Immature natural killer cell (primary cell): Measurements from ENCODE around the gene CARTPT. TPM values are rescaled to one million over a fixed set of nuclear protein-coding genes. Genes with fewer than 3 reads are reported as not detected.

Experiments
- DNase-seq, 3 donors: peaks; one replicate each; pipeline ENCODE4 v3.0.0; 2022; ENCODE audit warnings: mixed read lengths in 1 of 3
- H3K27ac Mint-ChIP-seq, 6 donors: one replicate each; pipeline ENCODE4 v1.8.0; 2020; ENCODE audit warnings: mixed read lengths in 6 of 6, mild to moderate bottlenecking in 5 of 6, inconsistent platforms in 4 of 6, moderate library complexity in 3 of 6
- H3K27me3 Mint-ChIP-seq, 3 donors: one replicate each; pipeline ENCODE4 v1.8.0; 2020 to 2021; ENCODE audit warnings: low read depth in 3 of 3, mild to moderate bottlenecking in 3 of 3, mixed read lengths in 3 of 3, moderate library complexity in 3 of 3, inconsistent platforms in 1 of 3
- H3K36me3 Mint-ChIP-seq, 3 donors: one replicate each; pipeline ENCODE4 v1.8.0; 2020; ENCODE audit warnings: mixed read lengths in 3 of 3, inconsistent platforms in 2 of 3, mild to moderate bottlenecking in 2 of 3
- H3K4me1 Mint-ChIP-seq, 2 donors: one replicate each; pipeline ENCODE4 v1.8.0; 2020; ENCODE audit warnings: inconsistent platforms in 2 of 2, mild to moderate bottlenecking in 2 of 2, mixed read lengths in 2 of 2, moderate library complexity in 1 of 2
- H3K4me3 Mint-ChIP-seq, 5 donors: one replicate each; pipeline ENCODE4 v1.8.0; 2020; ENCODE audit warnings: mild to moderate bottlenecking in 5 of 5, mixed read lengths in 5 of 5, inconsistent platforms in 3 of 5, moderate library complexity in 3 of 5
- H3K9me3 Mint-ChIP-seq, 6 donors: one replicate each; pipeline ENCODE4 v1.8.0; 2020; ENCODE audit warnings: mild to moderate bottlenecking in 6 of 6, mixed read lengths in 6 of 6, inconsistent platforms in 4 of 6, moderate library complexity in 3 of 6
- polyA plus RNA-seq, 3 donors: library from polyadenylated mRNA; unstranded; fragments of 300-500 nt; fragmentation: Illumina TruSeq; gene quantifications; one replicate each; pipeline ENCODE4 v1.2.3, GENCODE V29; 2021

Gene CARTPT
- polyA plus RNA-seq, 3 donors from 2014 or later = not detected

DNA sequence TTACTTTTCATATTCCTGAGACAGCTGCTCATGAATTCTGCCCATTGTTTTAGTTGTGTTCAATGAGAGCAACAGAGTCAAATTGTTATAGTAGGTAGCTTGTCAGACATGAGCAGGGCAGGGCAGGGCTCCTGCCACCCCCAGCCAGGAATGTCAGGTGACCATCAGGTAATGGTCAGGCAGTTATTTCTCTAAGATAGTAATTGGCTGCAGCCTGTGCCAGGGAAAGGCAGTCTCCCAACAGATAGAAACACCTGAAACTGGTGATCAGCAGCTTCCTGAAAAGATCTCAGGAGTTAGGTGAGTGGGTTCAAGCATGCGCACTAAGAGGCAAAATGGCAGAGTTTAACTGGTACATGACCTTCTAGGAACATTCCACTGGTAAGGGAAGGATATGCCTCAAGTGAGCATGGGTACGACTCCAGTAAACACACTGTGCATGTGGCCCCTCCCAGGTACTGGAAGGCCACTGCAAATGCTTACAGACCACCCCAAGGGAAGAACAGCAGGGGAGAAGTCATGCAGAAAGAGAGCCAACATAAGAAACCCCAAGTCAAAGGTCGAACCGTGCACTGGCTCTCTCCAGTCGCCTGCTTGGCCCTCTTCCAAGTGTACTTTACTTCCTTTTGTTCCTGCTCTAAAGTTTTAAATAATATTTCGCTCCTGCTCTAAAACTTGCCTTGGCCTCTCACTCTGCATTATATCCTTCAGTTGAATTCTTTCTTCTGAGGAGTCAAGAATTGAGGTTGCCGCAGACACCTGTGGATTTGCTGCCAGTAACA lies 25.1 kb downstream of the CARTPT start:
- no peak overlapping the region for H3K4me3 Mint-ChIP-seq
- no peaks in the 10 kb centered on the region for H3K4me1 Mint-ChIP-seq
- no peaks in the 10 kb centered on the region for H3K36me3 Mint-ChIP-seq
- H3K9me3 Mint-ChIP-seq = no peaks in the 10 kb centered on the region
- no peak overlapping the region for H3K27ac Mint-ChIP-seq
- peaks cover 2 to 5% (median 4%) of the 10 kb centered on the region in 3 donors for H3K27me3 Mint-ChIP-seq
- no peak for DNase-seq

DNA sequence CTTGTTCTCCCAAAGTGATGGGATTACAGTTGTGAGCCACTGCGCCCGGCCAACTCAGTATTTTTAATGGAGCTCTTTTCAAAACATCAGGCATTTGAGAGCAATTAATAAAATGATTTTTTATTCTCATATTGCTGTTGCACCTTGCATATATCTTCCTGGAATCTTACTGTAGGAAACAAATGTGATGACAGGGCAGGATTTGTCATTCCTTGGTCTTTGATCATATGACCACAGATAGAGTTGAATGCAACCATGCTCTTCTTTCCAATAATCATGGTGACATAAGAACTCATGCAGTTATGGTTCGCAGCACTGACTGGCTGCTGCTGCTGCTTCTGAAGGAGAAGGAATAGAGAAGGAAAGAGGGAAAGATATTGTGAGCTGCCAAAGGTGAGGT lies 28.1 kb downstream of the CARTPT start:
- Mint-ChIP-seq H3K4me1 (no peaks in the 10 kb centered on the region), H3K9me3 (no peaks in the 10 kb centered on the region), H3K4me3 (no peak overlapping the region), H3K36me3 (no peaks in the 10 kb centered on the region), H3K27me3 (peaks cover 0 to 9% (median 2%) of the 10 kb centered on the region in 3 donors), H3K27ac (no peak overlapping the region)
- DNase-seq = no peak

DNA sequence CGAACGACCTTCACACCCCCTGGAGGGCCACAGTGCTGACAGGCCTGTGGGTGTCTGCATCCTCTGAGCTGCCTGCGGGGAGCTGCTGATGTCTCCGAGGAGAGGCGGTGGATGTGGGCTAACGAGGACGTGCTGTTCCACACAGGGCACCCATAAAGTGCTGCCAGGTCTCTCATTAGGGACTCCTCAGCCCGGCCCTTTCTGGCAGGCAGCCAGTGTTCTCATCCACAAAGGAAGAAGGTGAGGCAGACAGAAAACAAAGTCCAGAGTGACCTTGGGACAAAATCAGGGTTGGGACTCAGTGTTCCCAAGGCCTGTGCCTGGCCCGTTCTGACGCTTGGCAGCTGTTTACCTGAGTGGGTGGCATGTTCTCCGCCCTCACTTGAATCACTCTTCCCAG lies 29.3 kb downstream of the CARTPT start:
- H3K4me3 Mint-ChIP-seq = no peak overlapping the region
- no peak for DNase-seq
- no peaks in the 10 kb centered on the region for H3K9me3 Mint-ChIP-seq
- no peaks in the 10 kb centered on the region for H3K4me1 Mint-ChIP-seq
- H3K27ac Mint-ChIP-seq = no peak overlapping the region
- H3K27me3 Mint-ChIP-seq = peaks cover 0 to 9% (median 2%) of the 10 kb centered on the region in 3 donors
- no peaks in the 10 kb centered on the region for H3K36me3 Mint-ChIP-seq

DNA sequence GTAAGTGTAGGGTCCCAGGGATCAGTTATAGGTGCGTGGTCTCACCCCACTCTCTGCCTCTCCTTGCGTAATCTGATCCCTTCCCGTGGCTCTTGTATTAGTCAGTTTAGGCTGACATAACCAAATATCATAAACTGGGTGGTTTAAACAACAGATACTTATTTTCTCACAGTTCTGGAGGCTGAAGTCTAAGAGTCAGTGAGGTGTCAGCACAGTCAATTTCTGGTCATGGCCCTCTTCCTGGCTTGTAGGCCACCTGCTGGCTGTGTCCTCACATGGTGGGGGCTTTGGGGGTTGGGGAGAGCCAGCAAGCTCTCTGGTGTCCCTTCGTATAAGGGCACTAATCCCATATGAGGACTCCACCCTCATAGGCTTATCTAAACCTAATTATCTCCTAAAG lies 32.3 kb downstream of the CARTPT start:
- H3K9me3 Mint-ChIP-seq = no peaks in the 10 kb centered on the region
- peaks cover 0 to 6% (median 2%) of the 10 kb centered on the region in 3 donors for H3K27me3 Mint-ChIP-seq
- H3K27ac Mint-ChIP-seq = no peak overlapping the region
- H3K36me3 Mint-ChIP-seq = no peaks in the 10 kb centered on the region
- H3K4me3 Mint-ChIP-seq = no peak overlapping the region
- H3K4me1 Mint-ChIP-seq = no peaks in the 10 kb centered on the region
- DNase-seq = no peak

DNA sequence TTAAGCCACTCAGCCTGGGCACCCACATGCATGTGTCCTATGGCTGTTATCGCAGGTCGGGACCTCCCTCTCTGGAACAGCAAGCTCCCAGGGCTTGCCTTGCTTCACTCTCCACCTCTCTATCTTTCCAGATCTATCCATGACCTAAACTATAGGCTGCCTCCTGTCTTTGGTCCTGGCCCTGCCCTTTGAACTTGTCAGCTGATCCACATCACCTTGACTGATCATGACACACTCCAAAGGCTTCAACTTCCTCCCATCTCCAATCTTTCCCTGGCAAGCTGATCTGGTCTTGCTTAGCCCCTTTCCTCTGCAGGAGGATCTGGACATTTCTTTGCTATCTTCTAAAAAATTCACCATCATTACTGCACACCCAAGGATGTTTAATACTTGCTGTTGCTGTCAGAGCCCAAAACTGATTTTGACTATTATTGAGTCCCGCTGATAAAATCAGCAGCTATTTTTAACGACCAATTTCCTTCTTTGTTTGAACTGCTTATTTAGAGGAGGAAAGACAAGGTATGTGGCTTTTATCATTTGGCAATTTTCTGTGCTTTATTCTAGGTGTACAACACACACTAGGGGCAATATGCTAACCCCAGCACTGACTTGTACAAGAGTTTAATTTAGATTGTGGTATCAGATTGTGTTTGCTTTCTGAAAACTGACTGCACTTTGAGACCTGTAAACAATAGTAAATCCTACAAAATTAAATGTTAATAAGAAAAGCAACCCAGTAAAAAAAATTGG lies 33.5 kb downstream of the CARTPT start:
- no peaks in the 10 kb centered on the region for H3K9me3 Mint-ChIP-seq

DNA sequence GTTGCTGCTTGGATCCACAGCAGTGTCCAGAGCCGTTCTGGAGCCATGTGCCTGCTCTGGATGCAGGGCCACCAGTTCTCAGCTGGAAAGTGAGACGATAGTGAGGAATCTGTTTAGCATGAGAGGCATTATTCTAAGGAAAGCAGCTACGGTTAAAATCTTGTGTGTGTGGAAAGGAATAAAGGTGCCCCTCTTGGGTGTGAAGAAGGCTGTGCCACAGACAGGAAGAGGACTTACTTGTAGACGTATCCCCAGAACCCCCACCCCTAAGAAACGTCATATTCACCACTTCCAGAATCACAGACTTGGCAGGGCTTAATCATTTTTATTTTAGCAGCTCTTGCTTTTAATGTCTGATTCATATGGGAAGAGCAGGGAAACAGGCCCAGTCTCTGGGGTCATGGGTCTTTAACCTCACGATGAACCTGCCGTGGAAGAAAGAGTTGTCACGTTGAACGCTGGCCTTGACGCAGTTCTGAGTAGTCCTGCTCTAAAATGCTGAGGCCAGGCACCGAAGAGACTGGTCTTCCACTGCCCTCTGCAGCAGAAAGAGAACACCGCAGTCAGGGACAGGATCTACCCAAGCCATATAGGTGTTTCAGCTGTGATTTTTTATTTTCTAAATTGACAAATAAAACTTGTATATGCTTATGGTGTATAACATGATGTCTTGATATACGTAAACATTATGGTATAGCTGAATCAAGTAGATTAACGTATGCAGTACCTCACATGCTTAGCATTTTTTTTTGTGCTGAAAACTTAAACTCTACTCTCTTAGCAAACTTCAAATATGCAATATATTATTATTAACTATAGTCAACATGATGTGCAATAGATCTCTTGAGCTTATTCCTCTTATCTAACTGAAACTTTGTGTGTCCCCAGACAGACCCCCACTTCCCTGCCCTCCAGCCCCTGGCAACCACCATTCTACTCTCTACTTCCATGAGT lies 38.8 kb downstream of the CARTPT start:
- H3K27ac Mint-ChIP-seq = peak overlapping the region in 1 of 6 donors; percentile 15
- H3K9me3 Mint-ChIP-seq = no peaks in the 10 kb centered on the region
- no peaks in the 10 kb centered on the region for H3K36me3 Mint-ChIP-seq
- peaks cover 2 to 19% of the 10 kb centered on the region in 2 donors for H3K4me1 Mint-ChIP-seq
- H3K4me3 Mint-ChIP-seq = peak overlapping the region; percentile 13 to 60 (median 44)
- peak; percentile 6 to 37 (median 25) for DNase-seq
- peaks cover 0 to 2% (median 0%) of the 10 kb centered on the region in 3 donors for H3K27me3 Mint-ChIP-seq

More for the DNA sequence above, 33.5 kb downstream of the CARTPT start:
- H3K4me3 Mint-ChIP-seq = no peak overlapping the region
- H3K36me3 Mint-ChIP-seq = no peaks in the 10 kb centered on the region
- DNase-seq = no peak
- H3K4me1 Mint-ChIP-seq = peaks cover 2 to 8% of the 10 kb centered on the region in 2 donors
- H3K27ac Mint-ChIP-seq = no peak overlapping the region
- peaks cover 0 to 6% (median 2%) of the 10 kb centered on the region in 3 donors for H3K27me3 Mint-ChIP-seq

DNA sequence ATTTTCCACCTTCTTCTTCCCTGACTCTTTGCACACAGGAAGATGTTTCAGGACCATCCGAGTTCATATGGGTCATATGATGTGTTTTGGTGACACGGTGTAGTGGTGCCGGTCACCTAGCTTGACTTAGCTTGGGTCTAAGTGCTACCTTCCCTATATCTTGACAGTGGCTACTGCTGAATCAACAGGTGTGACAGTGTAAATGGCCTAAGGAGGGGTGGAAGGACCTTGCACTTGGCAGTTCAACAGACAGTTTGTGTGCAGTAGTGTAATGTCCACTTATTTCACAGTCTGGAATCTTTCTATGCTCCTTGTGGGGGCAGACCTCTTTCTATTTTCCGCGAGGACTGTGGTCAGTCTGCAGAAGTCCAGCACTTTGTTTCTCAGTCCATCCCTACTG lies 43.8 kb downstream of the CARTPT start:
- peaks cover 0 to 8% of the 10 kb centered on the region in 2 donors for H3K4me1 Mint-ChIP-seq
- peaks cover 0 to 4% (median 2%) of the 10 kb centered on the region in 3 donors for H3K27me3 Mint-ChIP-seq
- no peak for DNase-seq
- no peaks in the 10 kb centered on the region for H3K9me3 Mint-ChIP-seq
- no peak overlapping the region for H3K4me3 Mint-ChIP-seq
- H3K27ac Mint-ChIP-seq = no peak overlapping the region
- no peaks in the 10 kb centered on the region for H3K36me3 Mint-ChIP-seq

DNA sequence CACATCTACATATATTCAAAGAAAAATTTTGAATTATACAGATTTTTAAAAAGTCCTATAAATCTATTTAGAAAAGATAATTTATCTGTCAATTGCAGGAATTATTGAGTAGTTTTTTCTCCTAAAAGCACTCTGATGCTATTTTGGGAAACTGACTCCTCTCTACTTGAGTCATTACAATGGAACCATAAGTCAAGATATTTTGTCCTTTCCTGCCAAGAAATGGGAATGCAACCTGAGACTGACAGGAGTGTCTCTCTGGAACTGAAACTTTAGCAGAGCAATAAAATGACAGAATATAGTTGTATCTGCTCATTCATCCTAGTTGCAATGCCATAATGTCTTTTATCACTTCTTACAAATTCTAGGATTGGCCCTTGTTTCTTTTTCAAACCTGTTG lies 48.6 kb downstream of the CARTPT start:
- Mint-ChIP-seq H3K9me3 (no peaks in the 10 kb centered on the region), H3K4me1 (no peaks in the 10 kb centered on the region), H3K27me3 (peaks cover 2 to 7% (median 3%) of the 10 kb centered on the region in 3 donors), H3K27ac (no peak overlapping the region), H3K4me3 (no peak overlapping the region), H3K36me3 (no peaks in the 10 kb centered on the region)
- DNase-seq = no peak

DNA sequence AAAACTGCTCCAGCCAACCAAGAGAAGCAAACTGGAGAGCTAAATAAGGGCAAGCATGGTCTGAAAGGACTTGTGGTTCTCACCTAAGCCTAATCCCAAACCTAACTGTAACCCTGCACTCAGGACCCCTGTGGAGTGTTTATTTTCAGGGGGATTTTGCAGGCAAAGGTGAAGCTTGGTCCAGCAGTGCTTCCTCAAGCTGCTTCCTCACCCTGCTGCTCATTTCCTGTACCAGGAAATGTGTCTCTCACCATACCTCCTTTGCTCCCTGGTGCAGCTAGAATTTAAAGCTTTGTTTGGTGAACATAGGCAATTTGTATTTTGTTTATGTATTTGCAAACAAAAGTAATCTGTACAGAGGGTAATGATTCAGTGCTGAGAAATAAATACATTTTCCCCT lies 50.2 kb downstream of the CARTPT start:
- no peak for DNase-seq
- peaks cover 0 to 2% (median 0%) of the 10 kb centered on the region in 6 donors for H3K9me3 Mint-ChIP-seq
- H3K4me3 Mint-ChIP-seq = no peak overlapping the region

DNA sequence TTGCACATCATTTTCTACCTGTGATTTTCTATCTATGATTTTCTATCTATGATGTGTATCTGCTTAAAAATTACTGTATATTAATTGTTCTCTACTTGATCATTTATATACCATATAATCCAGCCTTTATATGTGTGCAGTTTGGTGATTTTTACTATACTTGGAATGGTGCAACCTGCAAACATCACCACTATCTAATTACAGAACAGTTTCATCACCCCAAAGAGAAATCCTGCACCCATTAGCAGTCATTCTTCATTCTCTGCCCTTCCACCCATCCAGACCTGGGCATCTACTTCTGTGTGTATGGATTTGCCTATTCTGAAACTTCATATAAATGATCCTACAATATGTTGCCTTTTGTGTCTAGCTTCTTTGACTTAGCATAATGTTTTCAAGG lies 51.3 kb downstream of the CARTPT start:
- peaks cover 0 to 2% (median 0%) of the 10 kb centered on the region in 6 donors for H3K9me3 Mint-ChIP-seq
- no peak overlapping the region for H3K27ac Mint-ChIP-seq
- H3K27me3 Mint-ChIP-seq = peaks cover 2 to 21% (median 3%) of the 10 kb centered on the region in 3 donors
- no peak overlapping the region for H3K4me3 Mint-ChIP-seq
- H3K4me1 Mint-ChIP-seq = no peaks in the 10 kb centered on the region
- no peak for DNase-seq
- no peaks in the 10 kb centered on the region for H3K36me3 Mint-ChIP-seq

More for the DNA sequence above, 50.2 kb downstream of the CARTPT start:
- Mint-ChIP-seq H3K27ac (no peak overlapping the region), H3K4me1 (no peaks in the 10 kb centered on the region), H3K27me3 (peaks cover 2 to 21% (median 3%) of the 10 kb centered on the region in 3 donors), H3K36me3 (no peaks in the 10 kb centered on the region)

Other genes with a start within 250 kb of the CARTPT start
- gene MCCC2, start 131.9 kb upstream of the CARTPT start, polyA plus RNA-seq = 10 to 100 TPM; 19.8 to 29.5 (median 25.1) TPM